GM12875 (cell line): ENCODE results near the gene MEGF6.

Experiments
- H3K4me3 ChIP-seq: one replicate; pipeline ENCODE4 v1.5.1; 2011; ENCODE audit warnings: low read depth, low read length, control low read depth
- CTCF ChIP-seq: IDR thresholded peaks from 2 replicates; pipeline ENCODE4 v1.5.1; 2011; ENCODE audit warnings: low read depth, mild to moderate bottlenecking, control low read depth, inconsistent platforms, low read length, moderate library complexity, borderline replicate concordance; ENCODE audit not compliant: insufficient read depth

The MEGF6 gene

GRCh38 chr1:3475839-3476573, 135.3 kb downstream of the MEGF6 start:
- H3K4me3 ChIP-seq: no peak overlapping the region
- TF ChIP-seq CTCF: no peak

GRCh38 chr1:3474421-3474820, 136.9 kb downstream of the MEGF6 start:
- TF ChIP-seq CTCF: no peak
- no peak overlapping the region for H3K4me3 ChIP-seq

GRCh38 chr1:3474016-3474415, 137.3 kb downstream of the MEGF6 start:
- H3K4me3 ChIP-seq: no peak overlapping the region
- TF ChIP-seq CTCF: no peak

GRCh38 chr1:3473381-3473844, 137.9 kb downstream of the MEGF6 start:
- TF ChIP-seq CTCF: no peak
- H3K4me3 ChIP-seq: no peak overlapping the region

- H3K4me3 ChIP-seq: no peak overlapping the region
- TF ChIP-seq CTCF: no peak
These were observed 138.4 kb downstream of the MEGF6 start for GRCh38 chr1:3472906-3473305.

GRCh38 chr1:3472088-3472850, 139.0 kb downstream of the MEGF6 start:
- no peak for TF ChIP-seq CTCF
- H3K4me3 ChIP-seq: no peak overlapping the region
